Transverse colon (tissue), 4 donors: Measurements from ENCODE around the gene CRACDL. TPM values are rescaled to one million over a fixed set of nuclear protein-coding genes. Genes with fewer than 3 reads are reported as not detected.
A peak's percentile ranks its signal among the peaks of the same experiment; 100 is the strongest.

ENCODE experiments used
- DNase-seq: peaks from one replicate; pipeline ENCODE4 v3.0.0-alpha.2; 2019
- H3K27ac ChIP-seq, 4 donors: fragments of 200-600 bp; sonication (generic); 2 replicates each; pipeline ENCODE4 v1.5.1; 2016 to 2018; ENCODE audit warnings: inconsistent platforms in 4 of 4
- H3K27me3 ChIP-seq: fragments of 200-600 bp; sonication (generic); 2 replicates; pipeline ENCODE4 v1.5.1; 2017; ENCODE audit warnings: inconsistent platforms
- H3K36me3 ChIP-seq, 4 donors: fragments of 200-600 bp; sonication (generic); 2 replicates each; pipeline ENCODE4 v1.5.1; 2017 to 2019; ENCODE audit warnings: inconsistent platforms in 4 of 4
- H3K4me1 ChIP-seq, 4 donors: fragments of 200-600 bp; sonication (generic); 2 replicates each; pipeline ENCODE4 v1.5.1; 2017 to 2020; ENCODE audit warnings: inconsistent platforms in 4 of 4
- H3K4me3 ChIP-seq, 4 donors: fragments of 200-600 bp; sonication (generic); 1 replicate in 1 of 4; 2 replicates in 3 of 4; pipeline versions ENCODE4 v1.5.1 to v1.6.1; 2017 to 2019; ENCODE audit warnings: inconsistent platforms in 4 of 4
- H3K9me3 ChIP-seq, 2 donors: fragments of 200-600 bp; sonication (generic); 2 replicates each; pipeline ENCODE4 v1.5.1; 2017 to 2019; ENCODE audit warnings: inconsistent platforms in 2 of 2
- CTCF ChIP-seq, 5 experiments: fragments of 200-600 bp in 3 of 5; fragments of 450-650 bp in 2 of 5; sonication (generic) in 3 of 5; IDR thresholded peaks; 1 replicate in 2 of 5; 2 replicates in 3 of 5; pipeline ENCODE4 v1.5.1; 2016 to 2017; ENCODE audit warnings: antibody characterized with exemption in 5 of 5, inconsistent platforms in 3 of 5, mild to moderate bottlenecking in 2 of 5, moderate library complexity in 1 of 5
- EP300 ChIP-seq: sonication (generic); formaldehyde crosslinking; IDR thresholded peaks from one replicate; pipeline ENCODE4 v1.6.1; 2017; ENCODE audit warnings: antibody characterized with exemption, low read depth
- POLR2A ChIP-seq: fragments of 450-650 bp; IDR thresholded peaks from one replicate; pipeline ENCODE4 v1.6.1; 2016; ENCODE audit warnings: antibody characterized with exemption, mild to moderate bottlenecking, moderate library complexity
- POLR2AphosphoS5 ChIP-seq, 3 donors: sonication (generic); formaldehyde crosslinking; IDR thresholded peaks; one replicate each; pipeline ENCODE4 v1.6.1; 2016; ENCODE audit warnings: antibody characterized with exemption in 3 of 3
- WGBS, 2 donors: methylation state at CpG; one replicate each; pipeline ENCODE4 v1.1.5; 2018; ENCODE audit warnings: low coverage in 1 of 2; 5-methylcytosine and 5-hydroxymethylcytosine counted together
- in situ Hi-C, 4 donors: fragments of 200-750 bp; cut with MboI; loops; one replicate each; pipeline versions ENCODE4 v1.15.0 to v1.15.1; 2017; ENCODE audit warnings: low sequenced_read_pairs in 3 of 4, low pct_ligation_motif_present in 1 of 4, low pct_unique_long_range_greater_than_20kb in 1 of 4
- intact Hi-C: fragments of 100-400 bp; cut with DNase I; formaldehyde crosslinking; loops from one replicate; pipeline ENCODE4 v1.15.1; 2023; ENCODE audit warnings: low total_unique reads
- total RNA-seq, 4 donors: library from RNA; depleted of rRNA; stranded (reverse); fragments of >200 nt; gene quantifications; one replicate each; pipeline ENCODE4 v1.1.0, GENCODE V29; 2016

The CRACDL gene
- total RNA-seq, 4 donors from 2014 or later, result 15.1 to 21.3 (median 16.9) TPM

- H3K27ac ChIP-seq, result no peak overlapping the region
- H3K4me3 ChIP-seq, result peak overlapping the region in 3 of 4 donors; percentile 35 to 51 (median 46)
- no peaks in the 10 kb centered on the region for H3K36me3 ChIP-seq
- intact Hi-C loops, result no loop called here
- no peak for DNase-seq
- H3K9me3 ChIP-seq, result no peaks in the 10 kb centered on the region
- in situ Hi-C loops, result no loop called here
- peaks cover 66% of the 10 kb centered on the region for H3K27me3 ChIP-seq
- TF ChIP-seq CTCF (IDR thresholded peaks at IDR 0.05) (no peak), POLR2AphosphoS5 (IDR thresholded peaks at IDR 0.05) (no peak), POLR2A (no peak), EP300 (no peak)
- 0 to 28% methylated on average over 3 to 14 of the region's 19 CpGs for WGBS, 2 donors
- H3K4me1 ChIP-seq, result peaks cover 0 to 17% (median 15%) of the 10 kb centered on the region in 4 donors
These were observed 784 bp downstream of the CRACDL start for GRCh38 chr2:98935111-98935770.

- no peak overlapping the region for H3K4me3 ChIP-seq
- H3K27ac ChIP-seq, result no peak overlapping the region
- no peaks in the 10 kb centered on the region for H3K9me3 ChIP-seq
- H3K27me3 ChIP-seq, result peaks cover 45% of the 10 kb centered on the region
- in situ Hi-C loops (no loop called here), intact Hi-C loops (no loop called here)
- H3K4me1 ChIP-seq, result peaks cover 0 to 17% (median 15%) of the 10 kb centered on the region in 4 donors
- no peaks in the 10 kb centered on the region for H3K36me3 ChIP-seq
- TF ChIP-seq POLR2A, result no peak
- no peak for TF ChIP-seq CTCF (IDR thresholded peaks at IDR 0.05)
- TF ChIP-seq EP300, result no peak
- no peak for TF ChIP-seq POLR2AphosphoS5 (IDR thresholded peaks at IDR 0.05)
- DNase-seq, result no peak
- WGBS, 2 donors, result 86% methylated on average over 10 of the region's 10 CpGs; no CpG with 5 or more reads in 1 of the 2 donors
These were observed 3.2 kb downstream of the CRACDL start for GRCh38 chr2:98932778-98933343.

- Histone ChIP-seq H3K27me3 (peaks cover 38% of the 10 kb centered on the region), H3K4me1 (peaks cover 0 to 16% (median 15%) of the 10 kb centered on the region in 4 donors), H3K4me3 (no peak overlapping the region), H3K9me3 (no peaks in the 10 kb centered on the region), H3K27ac (no peak overlapping the region), H3K36me3 (no peaks in the 10 kb centered on the region)
- 91% methylated on average over 8 of the region's 8 CpGs; no CpG with 5 or more reads in 1 of the 2 donors for WGBS, 2 donors
- intact Hi-C loops, result no loop called here
- in situ Hi-C loops, result no loop called here
- TF ChIP-seq CTCF (IDR thresholded peaks at IDR 0.05) (no peak), POLR2AphosphoS5 (IDR thresholded peaks at IDR 0.05) (no peak), POLR2A (no peak), EP300 (no peak)
- DNase-seq, result no peak
These were observed 3.9 kb downstream of the CRACDL start for GRCh38 chr2:98932164-98932563.

GRCh38 chr2:98931596-98931995 lies 4.4 kb downstream of the CRACDL start:
- no peak overlapping the region for H3K27ac ChIP-seq
- no peak for TF ChIP-seq EP300
- no peak for TF ChIP-seq POLR2AphosphoS5 (IDR thresholded peaks at IDR 0.05)
- no peak for TF ChIP-seq CTCF (IDR thresholded peaks at IDR 0.05)
- TF ChIP-seq POLR2A, result no peak
- no peaks in the 10 kb centered on the region for H3K36me3 ChIP-seq
- intact Hi-C loops (no loop called here), in situ Hi-C loops (no loop called here)
- H3K27me3 ChIP-seq, result peaks cover 33% of the 10 kb centered on the region
- WGBS, 2 donors, result 60 to 64% methylated on average over 1 to 3 of the region's 3 CpGs
- peaks cover 0 to 10% (median 9%) of the 10 kb centered on the region in 4 donors for H3K4me1 ChIP-seq
- no peaks in the 10 kb centered on the region for H3K9me3 ChIP-seq
- H3K4me3 ChIP-seq, result no peak overlapping the region
- no peak for DNase-seq
